ENCODE data around the gene NT5DC1. TPM values are rescaled to one million over a fixed set of nuclear protein-coding genes. Genes with fewer than 3 reads are reported as not detected.
"Not testable (repeated sequence)": the region's sequence is repeated elsewhere in the genome, so short reads cannot be mapped to it uniquely, and the experiment has no call there.

The NT5DC1 gene
- total RNA-seq, 1 donor from 2014 or later: 21.5 TPM

- intact Hi-C loops (cut with DNase I): no loop called here
- DNase-seq (ENCODE audit: low spot score) (no peak), ATAC-seq (no peak)
Measured at GRCh38 chr6:116282698-116283097, 182.0 kb downstream of the NT5DC1 start.

GRCh38 chr6:116283191-116283590 is 182.5 kb downstream of the NT5DC1 start:
- ATAC-seq (no peak), DNase-seq (ENCODE audit: low spot score) (no peak)
- intact Hi-C loops (cut with DNase I): no loop called here

- ATAC-seq; DNase-seq (ENCODE audit: low spot score); intact Hi-C loops (cut with DNase I): not testable (repeated sequence)
Measured at GRCh38 chr6:116284984-116285383, 184.3 kb downstream of the NT5DC1 start.

GRCh38 chr6:116286773-116287358 is 186.2 kb downstream of the NT5DC1 start:
- no peak for ATAC-seq
- intact Hi-C loops (cut with DNase I): no loop called here

GRCh38 chr6:116287689-116288282 is 187.1 kb downstream of the NT5DC1 start:
- ATAC-seq (peak; percentile 79), DNase-seq (ENCODE audit: low spot score) (no peak)
- intact Hi-C loops (cut with DNase I): no loop called here

More at GRCh38 chr6:116286773-116287358, 186.2 kb downstream of the NT5DC1 start:
- DNase-seq (ENCODE audit: low spot score): no peak

- DNase-seq (ENCODE audit: low spot score) (no peak), ATAC-seq (no peak)
- intact Hi-C loops (cut with DNase I): no loop called here
Measured at GRCh38 chr6:116289876-116290275, 189.2 kb downstream of the NT5DC1 start.

GRCh38 chr6:116290799-116291198 is 190.1 kb downstream of the NT5DC1 start:
- DNase-seq (ENCODE audit: low spot score) (no peak), ATAC-seq (no peak)
- intact Hi-C loops (cut with DNase I): no loop called here

GRCh38 chr6:116291701-116292396 is 191.2 kb downstream of the NT5DC1 start:
- intact Hi-C loops (cut with DNase I): no loop called here
- no peak for ATAC-seq
- DNase-seq (ENCODE audit: low spot score): no peak

- DNase-seq (ENCODE audit: low spot score): no peak
- ATAC-seq: no peak
- intact Hi-C loops (cut with DNase I): no loop called here
Measured at GRCh38 chr6:116292553-116292952, 191.9 kb downstream of the NT5DC1 start.

GRCh38 chr6:116298273-116298672 is 197.6 kb downstream of the NT5DC1 start:
- intact Hi-C loops (cut with DNase I): no loop called here
- DNase-seq (ENCODE audit: low spot score): no peak
- ATAC-seq: no peak

GRCh38 chr6:116298973-116299372 is 198.3 kb downstream of the NT5DC1 start:
- DNase-seq (ENCODE audit: low spot score): no peak
- intact Hi-C loops (cut with DNase I): no loop called here
- no peak for ATAC-seq

Other genes with a start within 250 kb of the NT5DC1 start
- 0.85 TPM for gene FRK, start 40.0 kb upstream of the NT5DC1 start, total RNA-seq
- gene COL10A1, start 25.3 kb downstream of the NT5DC1 start, total RNA-seq: 0.09 TPM
- gene TSPYL4, start 153.2 kb downstream of the NT5DC1 start, total RNA-seq: 26.5 TPM
- 71.8 TPM for gene TSPYL1, start 179.1 kb downstream of the NT5DC1 start, total RNA-seq